ENCODE results near the gene PMVK.

The PMVK gene

DNA sequence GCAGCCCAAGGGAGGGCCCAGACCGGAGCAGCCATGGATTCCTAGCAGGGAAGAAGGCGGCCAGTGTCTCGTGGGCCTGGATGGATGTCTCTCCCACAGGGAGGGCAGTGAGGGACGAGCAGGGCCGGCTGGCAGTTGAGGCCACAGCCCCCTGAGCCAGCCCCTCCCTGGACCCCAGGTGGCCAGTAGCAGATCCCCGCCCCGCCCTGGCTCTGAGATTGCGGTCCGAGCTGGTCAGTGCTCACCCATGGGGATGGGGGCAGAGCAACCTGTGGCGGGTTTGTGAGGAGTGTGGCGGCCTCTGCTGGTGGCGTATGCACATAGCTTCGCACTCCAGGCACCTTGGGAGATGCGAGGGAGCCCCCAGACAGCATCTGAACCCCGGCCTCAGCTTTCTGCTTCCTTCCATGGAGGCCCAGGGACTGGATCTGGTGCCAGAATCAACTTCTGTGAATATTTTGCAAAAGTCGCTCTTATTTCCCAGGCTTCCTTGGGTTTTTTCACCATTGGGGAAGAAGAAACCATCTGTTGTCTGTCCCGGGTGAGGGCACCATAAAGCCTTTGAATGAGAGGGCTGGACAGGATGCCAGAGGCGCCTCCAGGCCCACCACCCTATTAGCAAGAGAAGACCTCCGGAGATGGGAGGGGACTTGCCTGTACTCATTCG, 58.0 kb downstream of the PMVK start:
- DNase-seq (ENCODE audit: low read depth), result peak; percentile 12

GRCh38 chr1:154877370-154877974, 59.0 kb downstream of the PMVK start:
- DNase-seq (ENCODE audit: low read depth), result no peak

- no peak for DNase-seq (ENCODE audit: low read depth)
These were observed 59.6 kb downstream of the PMVK start for GRCh38 chr1:154876842-154877369.

All from HS-27A (cell line).